ENCODE measurements around the gene GAREM2. TPM values are rescaled to one million over a fixed set of nuclear protein-coding genes. Genes with fewer than 3 reads are reported as not detected.

Gene GAREM2
- total RNA-seq: 4.4 TPM

- no peaks in the 10 kb centered on the region for H3K9me3 ChIP-seq
- TF ChIP-seq, protein P1, sequence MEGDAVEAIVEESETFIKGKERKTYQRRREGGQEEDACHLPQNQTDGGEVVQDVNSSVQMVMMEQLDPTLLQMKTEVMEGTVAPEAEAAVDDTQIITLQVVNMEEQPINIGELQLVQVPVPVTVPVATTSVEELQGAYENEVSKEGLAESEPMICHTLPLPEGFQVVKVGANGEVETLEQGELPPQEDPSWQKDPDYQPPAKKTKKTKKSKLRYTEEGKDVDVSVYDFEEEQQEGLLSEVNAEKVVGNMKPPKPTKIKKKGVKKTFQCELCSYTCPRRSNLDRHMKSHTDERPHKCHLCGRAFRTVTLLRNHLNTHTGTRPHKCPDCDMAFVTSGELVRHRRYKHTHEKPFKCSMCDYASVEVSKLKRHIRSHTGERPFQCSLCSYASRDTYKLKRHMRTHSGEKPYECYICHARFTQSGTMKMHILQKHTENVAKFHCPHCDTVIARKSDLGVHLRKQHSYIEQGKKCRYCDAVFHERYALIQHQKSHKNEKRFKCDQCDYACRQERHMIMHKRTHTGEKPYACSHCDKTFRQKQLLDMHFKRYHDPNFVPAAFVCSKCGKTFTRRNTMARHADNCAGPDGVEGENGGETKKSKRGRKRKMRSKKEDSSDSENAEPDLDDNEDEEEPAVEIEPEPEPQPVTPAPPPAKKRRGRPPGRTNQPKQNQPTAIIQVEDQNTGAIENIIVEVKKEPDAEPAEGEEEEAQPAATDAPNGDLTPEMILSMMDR (IDR thresholded peaks at IDR 0.05): no peak
- no peak for TF ChIP-seq POLR2A (IDR thresholded peaks at IDR 0.05)
- TF ChIP-seq POLR2AphosphoS5 (IDR thresholded peaks at IDR 0.05; ENCODE audit: insufficient read depth in 1 of 2, low read depth in 1 of 2): no peak
- intact Hi-C loops (cut with DNase I): no loop called here
- H3K4me3 ChIP-seq: peak within 1 kb of the TSS; percentile 44 to 49
- no peak within 1 kb of the TSS for H3K27ac ChIP-seq
- H3K27me3 ChIP-seq: peaks cover 10% of the 10 kb centered on the region
- no peaks in the 10 kb centered on the region for H3K36me3 ChIP-seq
- H3K4me1 ChIP-seq: peaks cover 12% of the 10 kb centered on the region
- DNase-seq (ENCODE audit: extremely low spot score in 2 of 2): peak in 1 of 2 donors; percentile 8
Measured at GRCh38 chr2:26172871-26173775, at the start of gene GAREM2. GAREM2 (plus strand) TSS chr2:26173088; CDS start chr2:26173221, 133 bp downstream.

GRCh38 chr2:26123426-26123825, 49.5 kb upstream of the GAREM2 start:
- H3K4me1 ChIP-seq: peaks cover 25% of the 10 kb centered on the region
- H3K9me3 ChIP-seq: no peaks in the 10 kb centered on the region
- no peaks in the 10 kb centered on the region for H3K27me3 ChIP-seq
- H3K4me3 ChIP-seq: no peak overlapping the region
- peaks cover 0 to 9% of the 10 kb centered on the region in 2 donors for H3K36me3 ChIP-seq
- intact Hi-C loops (cut with DNase I): no loop called here
- TF ChIP-seq POLR2A (IDR thresholded peaks at IDR 0.05) (no peak), POLR2AphosphoS5 (IDR thresholded peaks at IDR 0.05; ENCODE audit: insufficient read depth in 1 of 2, low read depth in 1 of 2) (no peak)
- TF ChIP-seq, protein P1 (IDR thresholded peaks at IDR 0.05): no peak
- H3K27ac ChIP-seq: no peak overlapping the region
- DNase-seq (ENCODE audit: extremely low spot score in 2 of 2): no peak

DNA sequence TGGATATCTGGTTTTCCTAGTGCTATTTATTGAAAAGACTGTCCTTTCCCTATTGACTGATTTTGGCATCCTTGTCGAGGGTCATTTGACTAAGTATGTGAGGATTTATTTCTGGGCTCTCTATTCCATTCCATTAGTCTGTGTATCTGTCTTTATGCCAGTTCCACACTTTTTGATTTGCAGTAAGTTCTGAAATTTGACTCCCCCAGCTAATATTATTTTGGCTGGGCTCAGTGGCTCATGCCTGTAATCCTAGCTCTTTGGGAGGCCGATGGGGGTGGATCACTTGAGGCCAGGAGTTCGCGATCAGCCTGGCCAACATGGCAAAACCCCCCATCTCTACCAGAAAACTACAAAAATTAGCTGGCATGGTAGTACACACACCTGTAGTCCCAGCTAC, 46.8 kb upstream of the GAREM2 start:
- Histone ChIP-seq H3K4me3 (no peak overlapping the region), H3K27ac (no peak overlapping the region), H3K4me1 (peaks cover 11% of the 10 kb centered on the region), H3K27me3 (no peaks in the 10 kb centered on the region), H3K36me3 (peaks cover 0 to 10% of the 10 kb centered on the region in 2 donors), H3K9me3 (no peaks in the 10 kb centered on the region)
- TF ChIP-seq POLR2A (IDR thresholded peaks at IDR 0.05): no peak
- no peak for DNase-seq (ENCODE audit: extremely low spot score in 2 of 2)
- intact Hi-C loops (cut with DNase I): no loop called here

- peaks cover 0 to 10% of the 10 kb centered on the region in 2 donors for H3K36me3 ChIP-seq
- peaks cover 7% of the 10 kb centered on the region for H3K4me1 ChIP-seq
- no peaks in the 10 kb centered on the region for H3K9me3 ChIP-seq
- H3K27ac ChIP-seq: no peak overlapping the region
- TF ChIP-seq POLR2A (IDR thresholded peaks at IDR 0.05) (no peak), POLR2AphosphoS5 (IDR thresholded peaks at IDR 0.05; ENCODE audit: insufficient read depth in 1 of 2, low read depth in 1 of 2) (no peak)
- TF ChIP-seq, protein P1 (IDR thresholded peaks at IDR 0.05): no peak
- no peaks in the 10 kb centered on the region for H3K27me3 ChIP-seq
- H3K4me3 ChIP-seq: no peak overlapping the region
- intact Hi-C loops (cut with DNase I): no loop called here
- no peak for DNase-seq (ENCODE audit: extremely low spot score in 2 of 2)
Measured at GRCh38 chr2:26128176-26128575, 44.7 kb upstream of the GAREM2 start.

GRCh38 chr2:26130763-26131162, 42.1 kb upstream of the GAREM2 start:
- Histone ChIP-seq H3K9me3 (no peaks in the 10 kb centered on the region), H3K36me3 (peaks cover 0 to 11% of the 10 kb centered on the region in 2 donors), H3K4me3 (no peak overlapping the region), H3K27ac (no peak overlapping the region), H3K27me3 (no peaks in the 10 kb centered on the region), H3K4me1 (peaks cover 7% of the 10 kb centered on the region)
- TF ChIP-seq, protein P1 (IDR thresholded peaks at IDR 0.05): no peak
- TF ChIP-seq POLR2AphosphoS5 (IDR thresholded peaks at IDR 0.05; ENCODE audit: insufficient read depth in 1 of 2, low read depth in 1 of 2): no peak
- no peak for TF ChIP-seq POLR2A (IDR thresholded peaks at IDR 0.05)
- intact Hi-C loops (cut with DNase I): no loop called here
- no peak for DNase-seq (ENCODE audit: extremely low spot score in 2 of 2)
